Renal cortex interstitium (tissue), 15 donors: Measurements from ENCODE around the gene KRTAP9-3. TPM values are rescaled to one million over a fixed set of nuclear protein-coding genes. Genes with fewer than 3 reads are reported as not detected.
"Not testable (repeated sequence)": the region's sequence is repeated elsewhere in the genome, so short reads cannot be mapped to it uniquely, and the experiment has no call there.

Source experiments
- DNase-seq, 11 donors: peaks; one replicate each; pipeline ENCODE4 v3.0.0-alpha.2; 2013; ENCODE audit warnings: low read depth in 9 of 11, low spot score in 4 of 11; ENCODE audit errors: extremely low read depth in 1 of 11
- long read RNA-seq, 16 experiments: transcript quantifications; one replicate each; lab custom pipeline, GENCODE V29; 2026
- polyA plus RNA-seq, 3 donors: library from polyadenylated mRNA; unstranded; fragments of 120-200 nt; gene quantifications; one replicate each; pipeline ENCODE4 v1.2.1, GENCODE V29; 2013; ENCODE audit not compliant: insufficient read length in 3 of 3

Gene KRTAP9-3, protein sequence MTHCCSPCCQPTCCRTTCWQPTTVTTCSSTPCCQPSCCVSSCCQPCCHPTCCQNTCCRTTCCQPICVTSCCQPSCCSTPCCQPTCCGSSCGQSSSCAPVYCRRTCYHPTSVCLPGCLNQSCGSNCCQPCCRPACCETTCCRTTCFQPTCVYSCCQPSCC
- not detected for polyA plus RNA-seq
- long read RNA-seq, donor 1 = 0 reads
- long read RNA-seq, donor 2, partial matches to known transcripts = 0 of 1 reads
- long read RNA-seq, donor 2, other reads (novel, unspliced or antisense) = 0 of 1 reads
- long read RNA-seq, donor 3 = 0 reads
- long read RNA-seq, donor 4 = 0 reads
- long read RNA-seq, donor 5 = 0 reads
- long read RNA-seq, donor 6 = 0 reads
- long read RNA-seq, donor 7 = 0 reads
- long read RNA-seq, donor 8 = 0 reads
- long read RNA-seq, donor 9 = 0 reads
- long read RNA-seq, donor 10 = 0 reads
- long read RNA-seq, donor 11 = 0 reads
- long read RNA-seq, donor 12 = 0 reads
- long read RNA-seq, donor 13 = 0 reads
- long read RNA-seq, donor 14 = 0 reads
- long read RNA-seq, donor 15 = 0 reads
- long read RNA-seq, donor 16 = 0 reads

DNA sequence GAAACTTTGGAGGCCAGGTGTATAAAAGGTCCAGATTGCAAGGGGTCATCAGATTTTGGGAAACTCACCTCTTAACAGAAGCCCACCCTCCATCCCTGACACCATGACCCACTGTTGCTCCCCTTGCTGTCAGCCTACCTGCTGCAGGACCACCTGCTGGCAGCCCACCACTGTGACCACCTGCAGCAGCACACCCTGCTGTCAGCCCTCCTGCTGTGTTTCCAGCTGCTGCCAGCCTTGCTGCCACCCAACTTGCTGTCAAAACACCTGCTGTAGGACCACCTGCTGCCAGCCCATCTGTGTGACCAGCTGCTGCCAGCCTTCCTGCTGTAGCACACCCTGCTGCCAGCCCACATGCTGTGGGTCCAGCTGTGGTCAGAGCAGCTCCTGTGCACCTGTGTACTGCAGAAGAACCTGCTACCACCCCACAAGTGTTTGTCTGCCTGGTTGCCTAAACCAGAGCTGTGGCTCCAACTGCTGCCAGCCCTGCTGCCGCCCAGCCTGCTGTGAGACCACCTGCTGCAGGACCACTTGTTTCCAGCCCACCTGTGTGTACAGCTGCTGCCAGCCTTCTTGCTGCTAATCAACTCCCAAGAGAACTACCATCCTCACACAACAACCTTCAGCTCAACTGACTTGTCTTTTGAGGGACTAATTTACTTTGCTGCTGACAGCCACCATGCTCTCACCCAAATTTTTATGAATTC is at the start of gene KRTAP9-3:
KRTAP9-3 (plus strand) TSS at position 51 of the 707 bp plus-strand sequence; CDS start at position 104, 53 bp downstream.
- DNase-seq = not testable (repeated sequence)

DNA sequence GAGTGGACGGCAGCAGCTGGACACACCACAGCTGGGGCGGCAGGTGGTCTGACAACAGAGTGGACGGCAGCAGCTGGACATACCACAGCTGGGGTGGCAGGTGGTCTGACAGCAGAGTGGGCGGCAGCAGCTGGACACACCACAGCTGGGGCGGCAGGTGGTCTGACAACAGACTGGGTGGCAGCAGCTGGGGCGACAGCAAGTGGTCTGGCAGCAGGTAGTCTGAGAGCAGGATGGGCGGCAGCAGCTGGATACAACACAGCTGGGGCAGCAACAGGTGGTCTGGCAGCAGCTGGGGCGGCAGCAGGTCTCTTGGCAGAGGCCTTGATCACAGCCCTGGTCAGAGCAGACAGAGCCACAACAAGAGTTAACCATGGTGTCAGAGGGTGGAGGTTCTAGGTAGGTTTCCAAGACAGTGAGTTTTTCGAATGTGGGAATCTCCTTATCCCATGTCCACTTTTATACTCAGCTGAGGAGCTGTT is 47.7 kb upstream of the KRTAP9-3 start, which contains the start of gene KRTAP4-1:
KRTAP4-1 (minus strand) TSS at position 432 of the 482 bp plus-strand sequence; CDS start at position 375, 57 bp downstream.
- no peak for DNase-seq

DNA sequence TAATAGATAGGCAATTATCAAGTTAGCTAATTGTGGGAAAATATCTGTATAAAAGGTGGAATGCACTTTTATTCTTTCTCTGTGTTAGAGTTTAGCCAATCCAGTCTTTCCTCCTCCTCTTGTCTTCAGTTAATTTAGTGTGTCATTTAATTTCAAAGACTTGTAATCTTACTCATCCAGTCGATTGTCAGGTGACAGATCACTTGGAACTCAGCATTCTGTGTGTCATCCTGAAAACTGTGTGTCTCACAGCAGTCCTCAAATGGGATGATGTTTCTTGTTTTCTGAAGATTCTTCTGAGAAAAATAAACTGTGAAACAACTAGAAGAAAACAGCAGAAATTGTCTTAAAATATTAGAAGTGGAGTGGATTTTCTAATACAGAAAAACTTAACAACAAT is 47.2 kb upstream of the KRTAP9-3 start:
- DNase-seq = no peak

DNA sequence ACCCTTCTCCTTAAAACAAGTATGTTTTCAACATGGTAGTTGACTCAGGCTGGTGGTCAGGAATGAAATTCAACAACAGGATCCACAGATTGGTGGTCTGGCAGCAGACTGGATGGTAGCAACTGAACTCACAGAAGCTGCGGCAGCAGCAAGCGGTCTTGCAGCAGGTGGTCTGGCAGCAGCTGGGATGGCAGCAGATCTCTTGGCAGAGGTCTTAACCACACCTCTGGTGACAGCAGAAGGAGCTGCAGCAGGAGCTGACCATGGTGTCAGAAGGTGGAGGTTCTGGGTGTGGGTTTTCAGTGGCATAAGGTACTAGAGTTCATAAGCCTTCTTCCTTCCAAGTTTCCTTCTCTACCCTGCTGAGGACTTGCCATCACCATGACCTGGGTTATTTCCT is 45.4 kb upstream of the KRTAP9-3 start:
- no peak for DNase-seq

DNA sequence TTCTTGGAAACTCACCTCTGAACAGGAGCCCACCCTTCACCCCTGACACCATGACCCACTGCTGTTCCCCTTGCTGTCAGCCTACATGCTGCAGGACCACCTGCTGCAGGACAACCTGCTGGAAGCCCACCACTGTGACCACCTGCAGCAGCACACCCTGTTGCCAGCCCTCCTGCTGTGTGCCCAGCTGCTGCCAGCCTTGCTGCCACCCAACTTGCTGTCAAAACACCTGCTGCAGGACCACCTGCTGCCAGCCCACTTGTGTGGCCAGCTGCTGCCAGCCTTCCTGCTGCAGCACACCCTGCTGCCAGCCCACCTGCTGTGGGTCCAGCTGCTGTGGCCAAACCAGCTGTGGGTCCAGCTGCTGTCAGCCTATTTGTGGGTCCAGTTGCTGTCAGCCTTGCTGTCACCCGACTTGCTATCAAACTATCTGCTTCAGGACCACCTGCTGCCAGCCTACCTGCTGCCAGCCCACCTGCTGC is 42.4 kb upstream of the KRTAP9-3 start, which contains the start of gene KRTAP9-1:
KRTAP9-1 (plus strand) TSS at position 51 of the 482 bp plus-strand sequence; CDS start at position 51, 0 bp downstream.
- DNase-seq = not testable (repeated sequence)

DNA sequence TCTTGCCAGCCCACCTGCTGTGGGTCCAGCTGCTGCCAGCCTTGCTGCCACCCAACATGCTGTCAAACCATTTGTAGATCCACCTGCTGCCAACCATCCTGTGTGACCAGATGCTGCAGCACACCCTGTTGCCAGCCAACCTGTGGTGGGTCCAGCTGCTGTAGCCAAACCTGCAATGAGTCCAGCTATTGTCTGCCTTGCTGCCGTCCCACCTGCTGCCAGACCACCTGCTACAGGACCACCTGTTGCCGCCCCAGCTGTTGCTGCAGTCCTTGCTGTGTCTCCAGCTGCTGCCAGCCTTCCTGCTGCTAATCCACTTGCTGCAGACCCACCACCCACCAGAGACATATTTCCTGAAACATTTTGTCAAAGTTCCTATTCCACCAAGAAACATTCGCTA is 41.9 kb upstream of the KRTAP9-3 start:
- no peak for DNase-seq

DNA sequence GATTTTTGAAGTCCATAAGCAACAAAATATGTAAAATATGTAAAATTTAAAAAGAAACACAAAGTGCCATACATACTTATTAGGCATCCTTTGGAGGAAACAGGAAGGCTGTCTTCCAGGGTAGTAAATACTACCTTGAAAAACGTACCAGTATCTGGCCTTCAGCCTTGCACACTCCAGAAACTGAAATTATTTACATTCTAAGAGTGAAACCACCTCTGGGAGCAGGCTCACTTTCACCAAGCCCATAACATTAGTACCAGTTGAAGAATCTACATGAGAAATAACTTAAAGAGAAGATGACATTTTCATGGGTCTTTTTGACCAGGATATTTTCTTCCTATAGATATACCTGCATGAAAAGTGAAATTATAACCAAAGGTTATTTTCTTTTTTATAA is 36.2 kb upstream of the KRTAP9-3 start:
- no peak for DNase-seq

DNA sequence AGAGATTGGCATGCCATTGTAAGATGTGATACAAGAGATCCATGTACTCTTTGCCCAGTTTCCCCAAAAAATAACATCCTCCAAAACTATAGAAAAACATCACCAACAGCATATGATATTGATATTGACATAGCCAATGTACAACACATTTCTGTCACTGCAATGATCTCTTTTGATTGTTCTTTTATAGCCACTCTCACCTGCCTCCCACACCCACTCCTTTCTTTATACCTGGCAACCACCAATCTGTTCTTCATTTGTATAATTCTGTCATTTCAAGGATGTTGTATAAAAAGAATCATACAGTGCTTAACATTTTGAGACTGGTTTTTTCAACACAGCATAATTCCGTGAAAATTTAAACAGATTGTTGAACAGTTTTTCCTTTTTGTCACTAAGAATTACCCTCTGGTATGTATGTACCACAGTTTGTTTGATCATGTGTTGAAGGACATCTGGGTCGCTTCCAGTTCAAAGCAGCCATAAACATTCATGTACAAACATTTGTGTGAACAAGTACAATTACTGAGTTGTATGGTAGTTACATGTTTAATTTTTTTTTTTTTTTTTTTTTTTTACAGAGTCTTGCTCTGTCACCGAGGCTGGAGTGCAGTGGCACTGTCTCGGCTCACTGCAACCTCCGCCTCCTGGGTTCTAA is 32.7 kb upstream of the KRTAP9-3 start:
- DNase-seq = no peak

DNA sequence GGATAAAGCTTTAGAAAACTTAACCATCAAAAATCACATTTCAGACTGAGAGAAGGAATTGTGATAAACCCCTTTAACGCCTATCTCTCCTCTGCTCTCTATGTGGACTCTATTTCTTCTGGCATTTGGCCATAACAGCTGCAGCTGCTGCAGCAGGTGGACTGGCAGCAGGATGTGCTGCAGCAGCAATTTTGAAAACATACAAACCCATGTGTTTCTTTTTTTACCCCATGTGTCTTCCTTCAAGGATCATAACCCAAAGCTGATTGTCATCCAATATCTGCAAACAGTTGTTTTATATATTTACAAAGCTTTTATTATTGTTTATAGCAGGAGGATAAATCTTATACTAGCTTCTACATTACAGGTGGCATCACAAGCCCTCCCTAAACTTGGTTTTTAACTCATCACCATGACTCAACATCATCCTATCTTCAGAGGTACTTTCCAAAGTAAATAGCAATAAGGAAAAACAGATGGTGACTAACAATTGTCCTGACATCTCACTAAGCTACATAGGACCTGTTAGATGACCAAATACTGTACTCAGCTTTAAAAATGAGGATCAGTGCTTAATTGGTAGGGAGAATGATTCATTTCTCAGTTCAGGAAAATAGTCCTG is 20.3 kb upstream of the KRTAP9-3 start:
- DNase-seq = no peak

DNA sequence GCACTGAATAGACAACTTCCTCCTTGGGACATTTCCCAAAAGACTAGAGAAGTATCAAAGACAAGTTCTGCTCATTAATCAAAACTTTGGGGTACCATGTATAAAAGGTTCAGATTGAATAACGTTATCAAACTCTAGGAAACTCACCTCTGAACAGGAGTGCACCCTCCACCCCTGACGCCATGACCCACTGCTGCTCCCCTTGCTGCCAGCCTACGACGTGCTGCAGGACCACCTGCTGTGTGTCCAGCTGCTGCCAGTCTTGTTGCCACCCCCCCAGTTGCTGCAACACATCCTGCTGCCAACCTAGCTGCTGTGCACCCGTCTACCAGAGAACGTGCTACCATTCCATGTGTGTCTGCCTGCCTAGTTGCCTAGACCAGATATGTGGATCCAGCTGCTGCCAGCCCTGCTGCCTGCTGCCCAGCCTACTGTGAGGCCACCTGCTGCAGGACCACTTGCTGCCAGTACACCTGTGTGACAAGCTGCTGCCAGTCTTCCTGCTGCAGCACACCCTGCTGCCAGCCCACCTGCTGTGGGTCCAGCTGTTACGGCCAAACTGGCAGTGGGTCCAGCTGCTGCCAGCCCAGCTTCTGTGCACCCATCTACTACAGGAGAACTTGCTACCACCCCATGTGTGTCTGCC is 19.6 kb upstream of the KRTAP9-3 start:
- DNase-seq = no peak

DNA sequence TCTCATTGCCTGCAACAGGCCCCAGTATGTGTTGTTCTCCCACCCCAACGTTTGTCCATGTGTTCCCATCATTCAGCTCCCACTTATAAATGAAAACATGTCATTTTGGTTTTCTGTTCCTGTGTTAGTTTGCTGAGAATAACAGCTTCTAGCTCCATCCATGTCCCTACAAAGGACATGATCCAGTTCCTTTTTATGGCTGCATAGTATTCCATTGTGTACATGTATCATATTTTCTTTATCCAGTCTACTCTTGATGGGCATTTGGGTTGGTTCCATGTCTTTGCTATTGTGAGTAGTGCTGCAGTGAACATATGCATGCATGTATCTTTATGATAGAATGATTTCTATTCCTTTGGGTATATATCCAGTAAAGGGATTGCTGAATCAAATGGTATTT is 16.6 kb upstream of the KRTAP9-3 start:
- DNase-seq = no peak

DNA sequence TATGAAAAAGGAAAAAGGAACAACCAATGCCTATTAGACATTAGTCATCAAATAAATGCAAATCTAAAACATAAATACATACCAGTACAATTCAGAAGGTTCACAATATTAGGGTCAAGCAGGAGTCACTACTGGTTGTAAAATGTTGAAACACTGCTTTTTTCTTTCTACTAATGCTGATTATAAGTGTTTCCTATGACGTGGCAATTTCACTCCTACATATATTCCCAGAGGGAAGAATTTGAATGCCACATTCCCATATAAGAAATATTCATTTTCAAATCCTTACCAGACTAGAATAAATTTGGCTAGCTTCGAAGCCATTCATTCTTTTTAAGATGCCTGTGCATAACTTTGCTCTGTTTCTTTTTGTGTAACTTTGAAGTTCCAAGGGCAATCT is 8.4 kb upstream of the KRTAP9-3 start:
- no peak for DNase-seq

DNA sequence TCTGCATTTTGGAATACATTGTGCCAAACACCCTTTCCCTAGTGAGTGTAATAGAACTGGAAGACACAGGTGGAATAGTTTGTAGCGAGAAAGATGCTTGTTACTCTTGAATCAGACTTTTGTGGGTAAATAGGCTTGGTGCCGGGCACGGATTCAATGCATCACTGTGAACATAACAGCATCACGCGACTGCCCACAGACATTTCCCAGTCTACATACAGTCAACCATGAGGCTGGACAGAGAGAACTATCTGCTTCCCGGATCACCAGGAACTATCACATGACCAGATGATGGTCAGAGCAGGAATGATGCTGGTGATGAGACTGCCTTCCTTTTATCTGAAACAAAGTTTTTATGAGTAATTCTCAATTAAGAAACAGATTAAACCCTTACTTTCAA is 6.2 kb upstream of the KRTAP9-3 start:
- no peak for DNase-seq

DNA sequence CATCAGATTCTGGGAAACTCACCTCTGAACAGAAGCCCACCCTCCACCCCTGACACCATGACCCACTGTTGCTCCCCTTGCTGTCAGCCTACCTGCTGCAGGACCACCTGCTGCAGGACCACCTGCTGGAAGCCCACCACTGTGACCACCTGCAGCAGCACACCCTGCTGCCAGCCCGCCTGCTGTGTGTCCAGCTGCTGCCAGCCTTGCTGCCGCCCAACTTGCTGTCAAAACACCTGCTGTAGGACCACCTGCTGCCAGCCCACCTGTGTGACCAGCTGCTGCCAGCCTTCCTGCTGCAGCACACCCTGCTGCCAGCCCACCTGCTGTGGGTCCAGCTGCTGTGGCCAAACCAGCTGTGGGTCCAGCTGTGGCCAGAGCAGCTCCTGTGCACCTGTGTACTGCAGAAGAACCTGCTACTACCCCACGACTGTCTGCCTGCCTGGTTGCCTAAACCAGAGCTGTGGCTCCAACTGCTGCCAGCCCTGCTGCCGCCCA is 5.6 kb upstream of the KRTAP9-3 start, which contains the start of gene KRTAP9-2:
KRTAP9-2 (plus strand) TSS at position 51 of the 498 bp plus-strand sequence; CDS start at position 58, 7 bp downstream.
- not testable (repeated sequence) for DNase-seq

DNA sequence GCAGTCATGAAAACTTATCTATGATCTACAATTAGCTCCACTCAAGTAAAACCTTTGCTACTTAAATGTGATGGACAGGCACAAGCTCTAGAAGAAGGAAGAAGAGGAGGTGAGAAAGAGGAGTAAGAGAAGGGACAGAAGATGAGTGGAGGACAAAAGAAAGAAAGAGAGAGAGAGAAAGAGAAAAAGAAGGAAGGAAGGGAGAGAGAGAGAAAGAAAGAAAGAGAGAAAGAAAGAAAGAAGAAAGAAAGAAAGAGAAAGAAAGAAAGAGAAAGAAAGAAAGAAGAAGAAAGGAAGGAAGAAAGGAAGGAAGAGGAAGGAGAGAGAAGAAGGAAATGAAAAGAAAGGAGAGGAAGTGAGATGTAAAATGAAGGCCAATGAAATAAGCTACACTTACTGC is 2.2 kb upstream of the KRTAP9-3 start:
- DNase-seq = no peak

DNA sequence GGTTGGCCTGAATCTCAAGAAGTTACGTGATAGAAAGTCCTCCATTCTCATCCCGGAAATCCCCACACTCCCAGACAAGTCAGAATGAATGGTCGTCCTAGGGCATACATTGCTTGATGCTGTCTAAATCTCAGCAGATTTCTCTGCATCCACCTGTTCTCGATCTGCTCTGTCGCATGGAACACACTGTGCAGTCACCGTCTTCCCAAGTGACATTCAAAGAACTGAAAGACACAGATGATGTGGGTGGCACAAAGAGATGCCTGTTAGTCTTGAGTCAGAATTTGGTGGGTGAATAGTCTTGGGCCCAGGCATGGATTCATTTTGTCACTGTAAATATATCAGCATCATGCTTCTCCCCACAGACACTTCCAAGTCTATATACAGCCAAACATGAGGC is 518 bp upstream of the KRTAP9-3 start:
- DNase-seq = no peak

DNA sequence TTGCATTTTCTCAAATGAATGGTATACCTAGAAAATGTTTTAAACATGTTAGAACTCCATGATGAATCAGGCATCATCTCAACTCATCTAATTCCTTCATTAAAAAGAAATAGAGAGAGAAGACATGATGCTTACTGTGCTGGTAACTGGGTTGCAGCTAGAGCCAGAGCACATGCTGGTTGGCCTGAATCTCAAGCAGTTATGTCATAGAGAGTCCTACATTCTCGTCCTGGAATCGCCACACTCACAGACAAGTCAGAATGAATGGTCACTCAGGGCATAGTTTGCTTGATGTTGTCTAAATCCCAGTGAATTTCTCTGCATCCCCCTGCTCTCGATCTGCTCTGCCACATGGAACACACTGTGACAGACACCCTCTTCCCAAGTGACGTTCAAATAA is 4.9 kb downstream of the KRTAP9-3 start:
- not testable (repeated sequence) for DNase-seq

DNA sequence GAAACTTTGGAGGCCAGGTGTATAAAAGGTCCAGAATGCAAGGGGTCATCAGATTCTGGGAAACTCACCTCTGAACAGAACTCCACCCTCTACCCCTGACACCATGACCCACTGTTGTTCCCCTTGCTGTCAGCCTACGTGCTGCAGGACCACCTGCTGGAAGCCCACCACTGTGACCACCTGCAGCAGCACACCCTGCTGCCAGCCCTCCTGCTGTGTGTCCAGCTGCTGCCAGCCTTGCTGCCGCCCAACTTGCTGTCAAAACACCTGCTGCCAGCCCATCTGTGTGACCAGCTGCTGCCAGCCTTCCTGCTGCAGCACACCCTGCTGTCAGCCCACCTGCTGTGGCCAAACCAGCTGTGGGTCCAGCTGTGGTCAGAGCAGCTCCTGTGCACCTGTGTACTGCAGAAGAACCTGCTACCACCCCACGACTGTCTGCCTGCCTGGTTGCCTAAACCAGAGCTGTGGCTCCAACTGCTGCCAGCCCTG is 5.7 kb downstream of the KRTAP9-3 start, which contains the start of gene KRTAP9-8:
KRTAP9-8 (plus strand) TSS at position 51 of the 489 bp plus-strand sequence; CDS start at position 104, 53 bp downstream.
- not testable (repeated sequence) for DNase-seq
